Esophagus mucosa (tissue), 1 donor: ENCODE results near the gene NKX2-4. TPM values are rescaled to one million over a fixed set of nuclear protein-coding genes. Genes with fewer than 3 reads are reported as not detected.
"Not testable (repeated sequence)": the region's sequence is repeated elsewhere in the genome, so short reads cannot be mapped to it uniquely, and the experiment has no call there.

Source experiments
- ATAC-seq: fragments of 200-7000 bp; cut with Tn5 transposase; one replicate; pipeline ENCODE4 v1.9.1; 2020
- total RNA-seq: library from RNA; stranded (reverse); gene quantifications from one replicate; pipeline ENCODE4 v1.2.4, GENCODE V29; 2023
- donor health status: DM: yes; HTN: yes; CAD: no.

Gene NKX2-4
- total RNA-seq, 1 donor from 2014 or later = not detected

GRCh38 chr20:21393816-21394519 is 3.4 kb downstream of the NKX2-4 start:
- no peak for ATAC-seq

- ATAC-seq = no peak
Measured at GRCh38 chr20:21393166-21393565, 4.2 kb downstream of the NKX2-4 start.

GRCh38 chr20:21391972-21392352 is 5.4 kb downstream of the NKX2-4 start:
- no peak for ATAC-seq

- ATAC-seq = no peak
Measured at GRCh38 chr20:21391185-21391971, 5.9 kb downstream of the NKX2-4 start.

GRCh38 chr20:21390768-21391167 is 6.6 kb downstream of the NKX2-4 start:
- ATAC-seq = no peak

- ATAC-seq = no peak
Measured at GRCh38 chr20:21389368-21389767, 8.0 kb downstream of the NKX2-4 start.

GRCh38 chr20:21388566-21388965 is 8.8 kb downstream of the NKX2-4 start:
- ATAC-seq = no peak

- ATAC-seq = no peak
Measured at GRCh38 chr20:21387528-21387927, 9.8 kb downstream of the NKX2-4 start.

- ATAC-seq = no peak
Measured at GRCh38 chr20:21386111-21386510, 11.2 kb downstream of the NKX2-4 start.

GRCh38 chr20:21384308-21384892 is 12.9 kb downstream of the NKX2-4 start:
- no peak for ATAC-seq

GRCh38 chr20:21381619-21382018 is 15.7 kb downstream of the NKX2-4 start:
- no peak for ATAC-seq

GRCh38 chr20:21380711-21381110 is 16.6 kb downstream of the NKX2-4 start:
- no peak for ATAC-seq

GRCh38 chr20:21378259-21378658 is 19.1 kb downstream of the NKX2-4 start:
- no peak for ATAC-seq

- no peak for ATAC-seq
Measured at GRCh38 chr20:21377701-21378100, 19.6 kb downstream of the NKX2-4 start.

GRCh38 chr20:21376626-21377025 is 20.7 kb downstream of the NKX2-4 start:
- no peak for ATAC-seq

- ATAC-seq = no peak
Measured at GRCh38 chr20:21373436-21373835, 23.9 kb downstream of the NKX2-4 start.

GRCh38 chr20:21372016-21372415 is 25.3 kb downstream of the NKX2-4 start:
- ATAC-seq = no peak

GRCh38 chr20:21371193-21371592 is 26.1 kb downstream of the NKX2-4 start:
- ATAC-seq = no peak

GRCh38 chr20:21368791-21369190 is 28.5 kb downstream of the NKX2-4 start:
- ATAC-seq = no peak

GRCh38 chr20:21366273-21366672 is 31.1 kb downstream of the NKX2-4 start:
- ATAC-seq = not testable (repeated sequence)

- ATAC-seq = no peak
Measured at GRCh38 chr20:21365771-21366170, 31.6 kb downstream of the NKX2-4 start.

GRCh38 chr20:21364413-21364812 is 32.9 kb downstream of the NKX2-4 start:
- no peak for ATAC-seq

- ATAC-seq = no peak
Measured at GRCh38 chr20:21361266-21361665, 36.1 kb downstream of the NKX2-4 start.

- ATAC-seq = no peak
Measured at GRCh38 chr20:21360705-21361104, 36.6 kb downstream of the NKX2-4 start.
